ENCODE results near the gene BANP. TPM values are rescaled to one million over a fixed set of nuclear protein-coding genes. Genes with fewer than 3 reads are reported as not detected.
"Not testable (repeated sequence)": the region's sequence is repeated elsewhere in the genome, so short reads cannot be mapped to it uniquely, and the experiment has no call there.

BANP gene
- total and polyA plus RNA-seq, 2 donors from 2014 or later: 12.4 to 26.3 TPM

DNA sequence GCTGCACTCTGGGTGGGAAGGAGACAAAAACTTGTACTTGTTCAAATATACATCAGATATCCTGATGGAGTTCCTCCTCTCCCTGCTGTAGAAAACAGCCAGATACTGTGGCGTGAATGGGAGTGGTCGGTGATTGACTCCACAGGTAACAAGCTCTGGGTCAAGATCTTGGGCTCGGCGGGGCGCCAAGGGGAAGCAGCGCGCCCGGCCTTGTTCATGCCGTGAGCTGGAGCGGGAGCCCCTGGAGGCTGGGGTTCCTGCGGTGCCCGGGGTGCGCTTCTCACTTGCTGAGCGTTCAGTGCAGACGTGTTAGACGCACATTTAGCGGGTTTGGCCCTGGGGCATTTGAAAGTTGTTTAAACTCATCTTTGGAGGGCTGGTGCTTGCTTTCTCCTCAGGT lies 44.4 kb downstream of the BANP start:
- H3K27ac ChIP-seq (ENCODE audit: low read depth in 2 of 2, low read length in 2 of 2): no peak overlapping the region
- H3K36me3 ChIP-seq (ENCODE audit: control insufficient read depth in 2 of 3, insufficient read depth in 3 of 3, low read length in 3 of 3): peaks cover 0 to 3% (median 2%) of the 10 kb centered on the region in 3 donors
- DNase-seq (no peak), FAIRE-seq (no peak)
- H3K4me3 ChIP-seq (ENCODE audit: low read length in 3 of 3): no peak overlapping the region
- no peaks in the 10 kb centered on the region for H3K27me3 ChIP-seq (ENCODE audit: control insufficient read depth, insufficient read depth, low read length)
- no peaks in the 10 kb centered on the region for H3K9me3 ChIP-seq (ENCODE audit: control insufficient read depth in 2 of 3, insufficient read depth in 1 of 3, low read length in 3 of 3)
- TF ChIP-seq, protein P1, sequence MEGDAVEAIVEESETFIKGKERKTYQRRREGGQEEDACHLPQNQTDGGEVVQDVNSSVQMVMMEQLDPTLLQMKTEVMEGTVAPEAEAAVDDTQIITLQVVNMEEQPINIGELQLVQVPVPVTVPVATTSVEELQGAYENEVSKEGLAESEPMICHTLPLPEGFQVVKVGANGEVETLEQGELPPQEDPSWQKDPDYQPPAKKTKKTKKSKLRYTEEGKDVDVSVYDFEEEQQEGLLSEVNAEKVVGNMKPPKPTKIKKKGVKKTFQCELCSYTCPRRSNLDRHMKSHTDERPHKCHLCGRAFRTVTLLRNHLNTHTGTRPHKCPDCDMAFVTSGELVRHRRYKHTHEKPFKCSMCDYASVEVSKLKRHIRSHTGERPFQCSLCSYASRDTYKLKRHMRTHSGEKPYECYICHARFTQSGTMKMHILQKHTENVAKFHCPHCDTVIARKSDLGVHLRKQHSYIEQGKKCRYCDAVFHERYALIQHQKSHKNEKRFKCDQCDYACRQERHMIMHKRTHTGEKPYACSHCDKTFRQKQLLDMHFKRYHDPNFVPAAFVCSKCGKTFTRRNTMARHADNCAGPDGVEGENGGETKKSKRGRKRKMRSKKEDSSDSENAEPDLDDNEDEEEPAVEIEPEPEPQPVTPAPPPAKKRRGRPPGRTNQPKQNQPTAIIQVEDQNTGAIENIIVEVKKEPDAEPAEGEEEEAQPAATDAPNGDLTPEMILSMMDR (IDR thresholded peaks at IDR 0.05; ENCODE audit: borderline replicate concordance, extremely low read depth, insufficient read depth): no peak
- no peaks in the 10 kb centered on the region for H3K4me1 ChIP-seq (ENCODE audit: control insufficient read depth in 2 of 3, insufficient read depth in 2 of 3, low read depth in 1 of 3, low read length in 3 of 3)
- intact Hi-C loops (cut with DNase I): no loop called here
- H3K9ac ChIP-seq (ENCODE audit: low read length in 3 of 3): no peak overlapping the region

GRCh38 chr16:87996962-87997880 lies 46.0 kb downstream of the BANP start:
- Histone ChIP-seq H3K9me3 (ENCODE audit: control insufficient read depth in 2 of 3, insufficient read depth in 1 of 3, low read length in 3 of 3) (no peaks in the 10 kb centered on the region), H3K4me1 (ENCODE audit: control insufficient read depth in 2 of 3, insufficient read depth in 2 of 3, low read depth in 1 of 3, low read length in 3 of 3) (no peaks in the 10 kb centered on the region), H3K9ac (ENCODE audit: low read length in 3 of 3) (no peak overlapping the region), H3K36me3 (ENCODE audit: control insufficient read depth in 2 of 3, insufficient read depth in 3 of 3, low read length in 3 of 3) (peaks cover 0 to 3% (median 2%) of the 10 kb centered on the region in 3 donors), H3K27me3 (ENCODE audit: control insufficient read depth, insufficient read depth, low read length) (no peaks in the 10 kb centered on the region), H3K27ac (ENCODE audit: low read depth in 2 of 2, low read length in 2 of 2) (no peak overlapping the region), H3K4me3 (ENCODE audit: low read length in 3 of 3) (no peak overlapping the region)
- DNase-seq (no peak), FAIRE-seq (no peak)
- TF ChIP-seq, protein P1 (IDR thresholded peaks at IDR 0.05; ENCODE audit: borderline replicate concordance, extremely low read depth, insufficient read depth): no peak
- intact Hi-C loops (cut with DNase I): no loop called here

- H3K36me3 ChIP-seq (ENCODE audit: control insufficient read depth in 2 of 3, insufficient read depth in 3 of 3, low read length in 3 of 3); H3K9me3 ChIP-seq (ENCODE audit: control insufficient read depth in 2 of 3, insufficient read depth in 1 of 3, low read length in 3 of 3); intact Hi-C loops (cut with DNase I); DNase-seq; H3K9ac ChIP-seq (ENCODE audit: low read length in 3 of 3); H3K4me1 ChIP-seq (ENCODE audit: control insufficient read depth in 2 of 3, insufficient read depth in 2 of 3, low read depth in 1 of 3, low read length in 3 of 3); H3K27ac ChIP-seq (ENCODE audit: low read depth in 2 of 2, low read length in 2 of 2); H3K4me3 ChIP-seq (ENCODE audit: low read length in 3 of 3); FAIRE-seq; H3K27me3 ChIP-seq (ENCODE audit: control insufficient read depth, insufficient read depth, low read length): not testable (repeated sequence)
Observed at GRCh38 chr16:87998184-87998793, 47.1 kb downstream of the BANP start.

DNA sequence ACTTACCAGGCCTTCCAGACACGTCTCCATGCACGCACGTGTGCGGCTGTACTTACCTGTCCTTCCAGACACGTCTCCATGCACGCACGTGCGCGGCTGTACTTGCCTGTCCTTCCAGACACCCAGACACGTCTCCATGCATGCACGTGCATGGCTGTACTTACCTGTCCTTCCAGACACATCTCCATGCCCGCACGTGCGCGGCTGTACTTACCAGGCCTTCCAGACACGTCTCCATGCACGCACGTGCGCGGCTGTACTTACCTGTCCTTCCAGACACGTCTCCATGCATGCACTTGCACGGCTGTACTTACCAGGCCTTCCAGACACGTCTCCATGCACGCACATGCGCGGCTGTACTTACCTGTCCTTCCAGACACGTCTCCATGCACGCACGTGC lies 47.8 kb downstream of the BANP start:
- H3K4me1 ChIP-seq (ENCODE audit: control insufficient read depth in 2 of 3, insufficient read depth in 2 of 3, low read depth in 1 of 3, low read length in 3 of 3); H3K36me3 ChIP-seq (ENCODE audit: control insufficient read depth in 2 of 3, insufficient read depth in 3 of 3, low read length in 3 of 3); H3K9me3 ChIP-seq (ENCODE audit: control insufficient read depth in 2 of 3, insufficient read depth in 1 of 3, low read length in 3 of 3); DNase-seq; FAIRE-seq; H3K9ac ChIP-seq (ENCODE audit: low read length in 3 of 3); H3K27ac ChIP-seq (ENCODE audit: low read depth in 2 of 2, low read length in 2 of 2); H3K4me3 ChIP-seq (ENCODE audit: low read length in 3 of 3); intact Hi-C loops (cut with DNase I); H3K27me3 ChIP-seq (ENCODE audit: control insufficient read depth, insufficient read depth, low read length): not testable (repeated sequence)

Data from kidney (tissue), 14 donors.